PC-3 (cell line): Measurements from ENCODE around the gene PIGW.

Experiments
- EZH2 ChIP-seq: fragments of 300-600 bp; sonication (generic); IDR thresholded peaks from one replicate; pipeline ENCODE4 v1.6.1; 2017; ENCODE audit warnings: antibody characterized with exemption, mild to moderate bottlenecking, low read length; ENCODE audit not compliant: unreplicated experiment
- EZH2phosphoT487 ChIP-seq: fragments of 300-600 bp; sonication (generic); IDR thresholded peaks from 2 replicates; pipeline ENCODE4 v1.6.1; 2018; ENCODE audit warnings: mild to moderate bottlenecking, antibody characterized with exemption, low read length, borderline replicate concordance
- TF ChIP-seq, protein P1 (sequence below): fragments of 300-600 bp; sonication (generic); conservative IDR thresholded peaks from 2 replicates; pipeline ENCODE4 v1.5.1; 2017; ENCODE audit warnings: antibody characterized with exemption, low read depth, mild to moderate bottlenecking, low read length

DNA sequence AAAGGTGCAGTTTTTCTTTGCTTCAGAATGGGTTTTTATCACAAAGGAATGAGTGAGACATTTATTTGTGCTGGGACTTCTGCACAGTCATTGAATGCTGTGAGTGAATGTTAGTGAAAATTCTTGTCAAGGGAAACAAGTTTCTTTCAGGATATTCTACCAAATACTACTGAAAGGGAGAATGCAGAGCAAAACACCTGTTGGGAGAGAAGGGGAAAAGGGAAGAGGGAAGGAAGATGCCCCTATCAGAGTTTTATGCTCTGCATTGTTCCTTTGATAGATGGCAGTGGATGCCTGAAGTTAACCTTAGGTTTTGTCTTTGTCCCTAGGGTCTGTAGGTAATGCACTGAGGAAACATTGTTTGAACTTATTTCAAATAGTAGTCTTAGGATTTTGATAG is 13.0 kb downstream of the PIGW start:
- TF ChIP-seq, protein P1, sequence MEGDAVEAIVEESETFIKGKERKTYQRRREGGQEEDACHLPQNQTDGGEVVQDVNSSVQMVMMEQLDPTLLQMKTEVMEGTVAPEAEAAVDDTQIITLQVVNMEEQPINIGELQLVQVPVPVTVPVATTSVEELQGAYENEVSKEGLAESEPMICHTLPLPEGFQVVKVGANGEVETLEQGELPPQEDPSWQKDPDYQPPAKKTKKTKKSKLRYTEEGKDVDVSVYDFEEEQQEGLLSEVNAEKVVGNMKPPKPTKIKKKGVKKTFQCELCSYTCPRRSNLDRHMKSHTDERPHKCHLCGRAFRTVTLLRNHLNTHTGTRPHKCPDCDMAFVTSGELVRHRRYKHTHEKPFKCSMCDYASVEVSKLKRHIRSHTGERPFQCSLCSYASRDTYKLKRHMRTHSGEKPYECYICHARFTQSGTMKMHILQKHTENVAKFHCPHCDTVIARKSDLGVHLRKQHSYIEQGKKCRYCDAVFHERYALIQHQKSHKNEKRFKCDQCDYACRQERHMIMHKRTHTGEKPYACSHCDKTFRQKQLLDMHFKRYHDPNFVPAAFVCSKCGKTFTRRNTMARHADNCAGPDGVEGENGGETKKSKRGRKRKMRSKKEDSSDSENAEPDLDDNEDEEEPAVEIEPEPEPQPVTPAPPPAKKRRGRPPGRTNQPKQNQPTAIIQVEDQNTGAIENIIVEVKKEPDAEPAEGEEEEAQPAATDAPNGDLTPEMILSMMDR, result no peak
- no peak for TF ChIP-seq EZH2phosphoT487
- no peak for TF ChIP-seq EZH2
